Measurements from ENCODE around the gene PRR5L. TPM values are rescaled to one million over a fixed set of nuclear protein-coding genes. Genes with fewer than 3 reads are reported as not detected.

The PRR5L gene
- total and polyA plus RNA-seq, 9 of the 15 experiments (the other 6 are each of a cell fraction or from before 2014, with no cell fraction given) = 0.11 to 0.60 (median 0.36) TPM; not detected in 2

DNA sequence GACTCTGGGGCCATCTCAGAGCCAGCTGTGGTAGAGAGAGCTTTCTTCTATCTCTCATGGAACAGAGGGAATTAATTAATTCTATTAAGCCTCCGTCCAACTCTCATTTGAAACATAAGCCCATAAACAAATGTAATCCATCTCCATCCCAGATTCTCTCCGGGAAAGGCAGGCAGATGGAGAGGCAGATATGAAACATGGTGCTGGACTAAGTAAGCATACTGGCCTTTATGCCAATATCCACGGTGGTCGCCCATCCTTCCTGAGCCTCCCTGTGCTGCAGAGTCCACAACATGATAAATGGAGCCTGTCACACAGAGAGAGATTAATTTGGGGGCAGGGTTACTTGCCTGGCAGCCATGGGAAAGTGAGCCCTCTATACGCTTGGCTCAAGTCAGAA, 44.8 kb downstream of the PRR5L start:
- no peak for FAIRE-seq

DNA sequence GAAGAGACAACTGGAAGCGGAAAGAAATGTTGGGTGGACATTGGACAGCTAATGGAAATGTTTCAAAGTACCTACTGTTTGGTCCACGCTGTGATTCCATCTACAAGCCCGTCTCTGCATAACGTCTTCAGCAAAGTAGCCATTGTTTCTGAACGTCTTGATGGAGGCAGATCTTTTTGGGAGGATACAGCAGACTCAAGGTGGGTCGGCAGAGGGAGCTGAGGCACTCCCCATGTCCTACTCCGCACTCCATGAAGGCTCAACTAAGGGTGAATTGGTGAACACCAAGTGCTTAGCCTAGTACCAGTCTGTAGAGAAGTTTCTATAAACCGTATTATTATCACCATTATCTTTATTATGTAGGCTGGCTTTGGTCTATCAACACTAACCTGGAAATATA, 45.8 kb downstream of the PRR5L start:
- BruUV-seq (replicated peaks) = no TSS peak
- intact Hi-C loops (cut with micrococcal nuclease) (loop anchor here (1.0 to 5.0 kb wide), 2 partner anchors 135 to 150 kb away; no protein-coding TSS in a partner anchor), in situ Hi-C loops (cut with MboI) (no loop called here)
- Histone ChIP-seq H3K36me3 (ENCODE audit: control insufficient read depth, insufficient read depth, low read length) (no peaks in the 10 kb centered on the region), H3K9me3 (replicated peaks; ENCODE audit: control insufficient read depth, insufficient read depth, low read depth, low read length) (no peaks in the 10 kb centered on the region), H3K4me1 (replicated peaks in 1 of 2; ENCODE audit: control insufficient read depth in 2 of 2, insufficient read depth in 2 of 2, low read length in 2 of 2) (no peaks in the 10 kb centered on the region), H3K79me2 (ENCODE audit: control insufficient read depth, insufficient read depth, low read length) (no peaks in the 10 kb centered on the region), H3K27me3 (ENCODE audit: control insufficient read depth in 2 of 2, insufficient read depth in 2 of 2, low read length in 2 of 2) (peaks cover 14 to 38% of the 10 kb centered on the region in 2 experiments; a peak in 4 of 5 replicates), H3K9ac (ENCODE audit: insufficient read depth in 1 of 2, low read depth in 2 of 2, low read length in 2 of 2) (no peak overlapping the region), H2AFZ (ENCODE audit: low read depth, low read length) (no peak overlapping the region), H4K20me1 (replicated peaks; ENCODE audit: control insufficient read depth, insufficient read depth, low read length) (no peaks in the 10 kb centered on the region), H3K4me3 (no peak overlapping the region), H3K4me2 (ENCODE audit: insufficient read depth, low read length) (no peak overlapping the region), H3K9me1 (ENCODE audit: control insufficient read depth, insufficient read depth, low read length) (no peaks in the 10 kb centered on the region), H3K27ac (ENCODE audit: extremely low read depth, low read depth, low read length) (no peak overlapping the region)
- POLR2A ChIA-PET = no interaction called here
- CTCF ChIA-PET (ENCODE audit: low intra/inter-chr PET ratio) = no interaction called here
- no peak for DNase-seq (ENCODE audit: extremely low read depth in 1 of 4, low spot score in 3 of 4)
- WGBS (ENCODE audit: insufficient coverage, low coverage, missing lambda C conversion rate) = 0% methylated on average over 8 of the region's 8 CpGs
- ATAC-seq = peak; percentile 70
- FAIRE-seq = no peak
- TF ChIP-seq, protein P1, sequence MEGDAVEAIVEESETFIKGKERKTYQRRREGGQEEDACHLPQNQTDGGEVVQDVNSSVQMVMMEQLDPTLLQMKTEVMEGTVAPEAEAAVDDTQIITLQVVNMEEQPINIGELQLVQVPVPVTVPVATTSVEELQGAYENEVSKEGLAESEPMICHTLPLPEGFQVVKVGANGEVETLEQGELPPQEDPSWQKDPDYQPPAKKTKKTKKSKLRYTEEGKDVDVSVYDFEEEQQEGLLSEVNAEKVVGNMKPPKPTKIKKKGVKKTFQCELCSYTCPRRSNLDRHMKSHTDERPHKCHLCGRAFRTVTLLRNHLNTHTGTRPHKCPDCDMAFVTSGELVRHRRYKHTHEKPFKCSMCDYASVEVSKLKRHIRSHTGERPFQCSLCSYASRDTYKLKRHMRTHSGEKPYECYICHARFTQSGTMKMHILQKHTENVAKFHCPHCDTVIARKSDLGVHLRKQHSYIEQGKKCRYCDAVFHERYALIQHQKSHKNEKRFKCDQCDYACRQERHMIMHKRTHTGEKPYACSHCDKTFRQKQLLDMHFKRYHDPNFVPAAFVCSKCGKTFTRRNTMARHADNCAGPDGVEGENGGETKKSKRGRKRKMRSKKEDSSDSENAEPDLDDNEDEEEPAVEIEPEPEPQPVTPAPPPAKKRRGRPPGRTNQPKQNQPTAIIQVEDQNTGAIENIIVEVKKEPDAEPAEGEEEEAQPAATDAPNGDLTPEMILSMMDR (IDR thresholded peaks at IDR 0.05 in 2 of 3, conservative IDR thresholded peaks at IDR 0.05 in 1 of 3; ENCODE audit: insufficient read depth in 2 of 3, low read depth in 1 of 3, low read length in 3 of 3) = peak in 2 of 3 experiments; percentile 28 to 40; a peak in 3 of 6 replicates
- no peak for TF ChIP-seq HMG20A (CRISPR knock-in tag; conservative IDR thresholded peaks at IDR 0.05)
- TF ChIP-seq SP1 (CRISPR knock-in tag; IDR thresholded peaks at IDR 0.05) = no peak
- TF ChIP-seq BRF1 (IDR thresholded peaks at IDR 0.05; ENCODE audit: borderline replicate concordance, extremely low read depth, insufficient read length) = no peak

More for the DNA sequence above, 44.8 kb downstream of the PRR5L start:
- Histone ChIP-seq H3K27ac (ENCODE audit: extremely low read depth, low read depth, low read length) (no peak overlapping the region), H3K4me2 (ENCODE audit: insufficient read depth, low read length) (no peak overlapping the region), H3K9me1 (ENCODE audit: control insufficient read depth, insufficient read depth, low read length) (no peaks in the 10 kb centered on the region), H3K79me2 (ENCODE audit: control insufficient read depth, insufficient read depth, low read length) (no peaks in the 10 kb centered on the region), H4K20me1 (replicated peaks; ENCODE audit: control insufficient read depth, insufficient read depth, low read length) (no peaks in the 10 kb centered on the region), H3K4me3 (no peak overlapping the region), H3K9me3 (replicated peaks; ENCODE audit: control insufficient read depth, insufficient read depth, low read depth, low read length) (no peaks in the 10 kb centered on the region), H3K4me1 (replicated peaks in 1 of 2; ENCODE audit: control insufficient read depth in 2 of 2, insufficient read depth in 2 of 2, low read length in 2 of 2) (no peaks in the 10 kb centered on the region), H3K9ac (ENCODE audit: insufficient read depth in 1 of 2, low read depth in 2 of 2, low read length in 2 of 2) (no peak overlapping the region), H2AFZ (ENCODE audit: low read depth, low read length) (no peak overlapping the region), H3K27me3 (ENCODE audit: control insufficient read depth in 2 of 2, insufficient read depth in 2 of 2, low read length in 2 of 2) (peaks cover 14 to 38% of the 10 kb centered on the region in 2 experiments; a peak in 4 of 5 replicates), H3K36me3 (ENCODE audit: control insufficient read depth, insufficient read depth, low read length) (no peaks in the 10 kb centered on the region)
- in situ Hi-C loops (cut with MboI) (no loop called here), intact Hi-C loops (cut with micrococcal nuclease) (loop anchor here (5.0 kb wide), 1 partner anchor 136 kb away; no protein-coding TSS in a partner anchor)
- no TSS peak for BruUV-seq (replicated peaks)
- POLR2A ChIA-PET = no interaction called here
- no peak for TF ChIP-seq RBM25 (IDR thresholded peaks at IDR 0.05; ENCODE audit: low read depth, low read length, severe bottlenecking)
- TF ChIP-seq, protein P2, sequence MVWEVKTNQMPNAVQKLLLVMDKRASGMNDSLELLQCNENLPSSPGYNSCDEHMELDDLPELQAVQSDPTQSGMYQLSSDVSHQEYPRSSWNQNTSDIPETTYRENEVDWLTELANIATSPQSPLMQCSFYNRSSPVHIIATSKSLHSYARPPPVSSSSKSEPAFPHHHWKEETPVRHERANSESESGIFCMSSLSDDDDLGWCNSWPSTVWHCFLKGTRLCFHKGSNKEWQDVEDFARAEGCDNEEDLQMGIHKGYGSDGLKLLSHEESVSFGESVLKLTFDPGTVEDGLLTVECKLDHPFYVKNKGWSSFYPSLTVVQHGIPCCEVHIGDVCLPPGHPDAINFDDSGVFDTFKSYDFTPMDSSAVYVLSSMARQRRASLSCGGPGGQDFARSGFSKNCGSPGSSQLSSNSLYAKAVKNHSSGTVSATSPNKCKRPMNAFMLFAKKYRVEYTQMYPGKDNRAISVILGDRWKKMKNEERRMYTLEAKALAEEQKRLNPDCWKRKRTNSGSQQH (CRISPR knock-in tag; IDR thresholded peaks at IDR 0.05) = no peak
- no peak for DNase-seq (ENCODE audit: extremely low read depth in 1 of 4, low spot score in 3 of 4)
- WGBS (ENCODE audit: insufficient coverage, low coverage, missing lambda C conversion rate) = 0% methylated on average over 5 of the region's 5 CpGs
- CTCF ChIA-PET (ENCODE audit: low intra/inter-chr PET ratio) = no interaction called here
- ATAC-seq = no peak

Measured in K562 (cell line).